Pulmonary artery endothelial cell (primary cell): Measurements from ENCODE around the gene TYW1. TPM values are rescaled to one million over a fixed set of nuclear protein-coding genes. Genes with fewer than 3 reads are reported as not detected.
A peak's percentile ranks its signal among the peaks of the same experiment; 100 is the strongest.
"Not testable (repeated sequence)": the region's sequence is repeated elsewhere in the genome, so short reads cannot be mapped to it uniquely, and the experiment has no call there.

Experiments used
- DNase-seq: peaks from one replicate; pipeline ENCODE4 v3.0.0-alpha.2; 2011; ENCODE audit warnings: low read depth, low spot score
- total RNA-seq: library from RNA; depleted of rRNA; stranded (reverse); fragments of >200 nt; gene quantifications from 2 replicates; pipeline ENCODE4 v1.2.3, GENCODE V29; 2014

The TYW1 gene
- total RNA-seq, 1 donor from 2014 or later, result 14.6 TPM

GRCh38 chr7:67128257-67128656, 131.6 kb downstream of the TYW1 start:
- DNase-seq, result not testable (repeated sequence)

- not testable (repeated sequence) for DNase-seq
Measured at GRCh38 chr7:67130766-67131165, 134.1 kb downstream of the TYW1 start.

- DNase-seq, result not testable (repeated sequence)
Measured at GRCh38 chr7:67134912-67135311, 138.3 kb downstream of the TYW1 start.

GRCh38 chr7:67135617-67136486, 139.2 kb downstream of the TYW1 start:
- not testable (repeated sequence) for DNase-seq

GRCh38 chr7:67137489-67137888, 140.9 kb downstream of the TYW1 start:
- not testable (repeated sequence) for DNase-seq

- not testable (repeated sequence) for DNase-seq
Measured at GRCh38 chr7:67139876-67140275, 143.2 kb downstream of the TYW1 start.

- DNase-seq, result not testable (repeated sequence)
Measured at GRCh38 chr7:67141001-67141400, 144.4 kb downstream of the TYW1 start.

GRCh38 chr7:67143091-67143786, 146.6 kb downstream of the TYW1 start:
- peak; percentile 17 for DNase-seq

GRCh38 chr7:67145581-67146193, 149.1 kb downstream of the TYW1 start:
- DNase-seq, result not testable (repeated sequence)

GRCh38 chr7:67149131-67149530, 152.5 kb downstream of the TYW1 start:
- not testable (repeated sequence) for DNase-seq

GRCh38 chr7:67154374-67154773, 157.7 kb downstream of the TYW1 start:
- not testable (repeated sequence) for DNase-seq

- DNase-seq, result not testable (repeated sequence)
Measured at GRCh38 chr7:67156064-67156463, 159.4 kb downstream of the TYW1 start.

GRCh38 chr7:67163285-67163684, 166.7 kb downstream of the TYW1 start:
- not testable (repeated sequence) for DNase-seq

- DNase-seq, result not testable (repeated sequence)
Measured at GRCh38 chr7:67171151-67171550, 174.5 kb downstream of the TYW1 start.

GRCh38 chr7:67176730-67177129, 180.1 kb downstream of the TYW1 start:
- DNase-seq, result not testable (repeated sequence)

GRCh38 chr7:67178915-67179688, 182.5 kb downstream of the TYW1 start:
- not testable (repeated sequence) for DNase-seq

- DNase-seq, result not testable (repeated sequence)
Measured at GRCh38 chr7:67182956-67183750, 186.5 kb downstream of the TYW1 start.

- DNase-seq, result not testable (repeated sequence)
Measured at GRCh38 chr7:67184912-67185659, 188.5 kb downstream of the TYW1 start.

GRCh38 chr7:67185660-67186129, 189.1 kb downstream of the TYW1 start:
- not testable (repeated sequence) for DNase-seq
